NCI-H526 (cell line): ENCODE data around the gene CCDC152.
A peak's percentile ranks its signal among the peaks of the same experiment; 100 is the strongest.
"Not testable (repeated sequence)": the region's sequence is repeated elsewhere in the genome, so short reads cannot be mapped to it uniquely, and the experiment has no call there.

ENCODE experiments used
- DNase-seq, 2 experiments: peaks; one replicate each; lab custom pipeline; 2025; lab: John Stamatoyannopoulos, UW

Gene CCDC152, protein sequence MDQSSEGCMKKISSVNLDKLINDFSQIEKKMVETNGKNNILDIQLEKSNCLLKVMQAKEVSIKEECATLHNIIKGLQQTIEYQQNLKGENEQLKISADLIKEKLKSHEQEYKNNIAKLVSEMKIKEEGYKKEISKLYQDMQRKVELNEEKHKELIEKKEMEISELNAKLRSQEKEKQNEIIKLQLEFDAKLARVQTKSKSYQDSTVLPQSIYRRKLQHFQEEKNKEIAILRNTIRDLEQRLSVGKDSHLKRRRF

DNA sequence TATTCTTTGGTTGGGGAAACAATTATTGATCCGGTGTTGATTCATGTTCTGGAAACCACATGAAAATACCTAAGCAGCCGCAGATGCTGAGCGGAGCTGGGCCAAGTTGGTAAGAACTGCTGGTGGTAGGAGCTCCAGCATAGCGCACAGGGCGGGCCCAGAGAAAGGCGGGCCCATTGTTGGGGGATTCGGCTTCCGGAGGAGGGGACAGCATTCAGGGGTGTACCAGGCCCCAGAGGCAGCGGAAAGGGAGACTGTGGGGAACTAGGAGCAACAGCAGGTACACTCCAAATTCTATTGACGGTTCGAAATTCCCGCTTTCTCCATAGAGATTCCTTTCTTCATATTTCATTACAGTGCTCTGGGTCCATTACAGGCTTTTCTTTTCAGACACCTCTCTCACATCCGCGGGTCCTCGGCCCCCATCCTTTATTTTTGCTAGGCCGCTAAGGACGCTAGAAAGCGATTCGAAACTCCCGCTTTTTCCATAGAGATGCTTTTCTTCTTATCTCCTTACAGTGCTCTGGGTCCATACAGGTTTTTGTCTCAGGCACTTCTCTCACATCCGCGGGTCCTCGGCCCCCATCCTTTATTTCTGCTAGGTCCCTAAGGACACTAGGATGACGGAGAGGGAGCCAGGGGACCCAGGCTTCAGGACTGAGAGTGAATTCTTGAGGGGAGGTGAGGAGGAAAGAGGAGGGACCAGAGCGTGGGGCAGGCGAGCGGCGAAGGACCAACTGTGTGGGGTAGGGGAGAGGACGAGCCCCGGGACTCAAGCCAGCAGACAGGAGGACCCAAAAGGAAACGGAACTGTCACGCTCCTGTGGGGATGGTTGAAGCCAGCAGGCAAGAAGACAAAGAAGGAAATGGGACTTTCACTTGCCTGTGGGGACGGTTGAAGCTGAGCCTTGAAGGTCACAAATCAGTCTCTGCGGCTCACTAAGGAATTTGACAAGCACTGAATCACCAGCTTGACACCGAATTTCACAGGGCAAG, at the start of gene CCDC152:
CCDC152 (plus strand) TSS at position 213 of the 996 bp plus-strand sequence. CDS start 2,304 bp downstream, outside the sequence.
- DNase-seq = no peak

DNA sequence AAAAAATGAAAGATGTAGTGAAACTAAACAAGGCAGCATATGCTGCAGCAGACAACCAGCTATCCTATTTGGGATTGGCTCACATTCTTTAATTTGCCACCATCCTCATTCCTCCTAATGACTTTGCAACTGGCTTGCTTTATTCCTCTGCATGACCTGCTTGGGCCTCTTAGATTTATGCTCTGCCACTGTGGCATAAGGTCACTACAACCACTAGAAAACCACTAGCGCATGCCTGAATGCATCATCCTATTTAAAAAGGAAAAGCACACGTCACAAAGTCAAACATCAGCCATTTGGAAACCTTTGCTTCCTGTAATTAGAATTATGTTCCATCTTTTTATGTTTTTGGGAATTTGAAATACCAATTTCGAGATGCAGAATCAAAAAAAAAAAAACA, 40.8 kb upstream of the CCDC152 start:
- no peak for DNase-seq

DNA sequence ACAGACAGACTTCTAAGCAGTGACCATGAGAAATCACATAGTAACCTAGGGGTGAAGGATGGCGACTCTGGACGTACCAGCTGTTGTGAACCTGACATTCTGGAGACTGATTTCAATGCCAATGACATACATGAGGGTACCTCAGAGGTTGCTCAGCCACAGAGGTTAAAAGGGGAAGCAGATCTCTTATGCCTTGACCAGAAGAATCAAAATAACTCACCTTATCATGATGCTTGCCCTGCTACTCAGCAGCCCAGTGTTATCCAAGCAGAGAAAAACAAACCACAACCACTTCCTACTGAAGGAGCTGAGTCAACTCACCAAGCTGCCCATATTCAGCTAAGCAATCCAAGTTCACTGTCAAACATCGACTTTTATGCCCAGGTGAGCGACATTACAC, 38.0 kb upstream of the CCDC152 start:
- DNase-seq = no peak

DNA sequence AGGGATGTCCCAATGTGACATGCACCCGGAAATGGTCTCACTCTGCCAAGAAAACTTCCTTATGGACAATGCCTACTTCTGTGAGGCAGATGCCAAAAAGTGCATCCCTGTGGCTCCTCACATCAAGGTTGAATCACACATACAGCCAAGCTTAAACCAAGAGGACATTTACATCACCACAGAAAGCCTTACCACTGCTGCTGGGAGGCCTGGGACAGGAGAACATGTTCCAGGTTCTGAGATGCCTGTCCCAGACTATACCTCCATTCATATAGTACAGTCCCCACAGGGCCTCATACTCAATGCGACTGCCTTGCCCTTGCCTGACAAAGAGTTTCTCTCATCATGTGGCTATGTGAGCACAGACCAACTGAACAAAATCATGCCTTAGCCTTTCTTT, 37.6 kb upstream of the CCDC152 start:
- DNase-seq = no peak

DNA sequence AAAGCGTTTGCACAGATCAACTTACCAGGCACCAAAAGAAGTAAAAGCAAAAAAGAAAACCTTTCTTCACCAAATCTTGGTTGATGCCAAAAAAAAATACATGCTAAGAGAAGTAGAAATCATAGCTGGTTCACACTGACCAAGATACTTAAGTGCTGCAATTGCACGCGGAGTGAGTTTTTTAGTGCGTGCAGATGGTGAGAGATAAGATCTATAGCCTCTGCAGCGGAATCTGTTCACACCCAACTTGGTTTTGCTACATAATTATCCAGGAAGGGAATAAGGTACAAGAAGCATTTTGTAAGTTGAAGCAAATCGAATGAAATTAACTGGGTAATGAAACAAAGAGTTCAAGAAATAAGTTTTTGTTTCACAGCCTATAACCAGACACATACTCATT, 36.4 kb upstream of the CCDC152 start:
- no peak for DNase-seq

DNA sequence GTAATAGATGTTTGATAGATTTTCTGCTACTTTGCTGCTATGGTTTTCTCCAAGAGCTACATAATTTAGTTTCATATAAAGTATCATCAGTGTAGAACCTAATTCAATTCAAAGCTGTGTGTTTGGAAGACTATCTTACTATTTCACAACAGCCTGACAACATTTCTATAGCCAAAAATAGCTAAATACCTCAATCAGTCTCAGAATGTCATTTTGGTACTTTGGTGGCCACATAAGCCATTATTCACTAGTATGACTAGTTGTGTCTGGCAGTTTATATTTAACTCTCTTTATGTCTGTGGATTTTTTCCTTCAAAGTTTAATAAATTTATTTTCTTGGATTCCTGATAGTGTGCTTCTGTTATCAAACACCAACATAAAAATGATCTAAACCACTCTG, 35.1 kb upstream of the CCDC152 start:
- no peak for DNase-seq

DNA sequence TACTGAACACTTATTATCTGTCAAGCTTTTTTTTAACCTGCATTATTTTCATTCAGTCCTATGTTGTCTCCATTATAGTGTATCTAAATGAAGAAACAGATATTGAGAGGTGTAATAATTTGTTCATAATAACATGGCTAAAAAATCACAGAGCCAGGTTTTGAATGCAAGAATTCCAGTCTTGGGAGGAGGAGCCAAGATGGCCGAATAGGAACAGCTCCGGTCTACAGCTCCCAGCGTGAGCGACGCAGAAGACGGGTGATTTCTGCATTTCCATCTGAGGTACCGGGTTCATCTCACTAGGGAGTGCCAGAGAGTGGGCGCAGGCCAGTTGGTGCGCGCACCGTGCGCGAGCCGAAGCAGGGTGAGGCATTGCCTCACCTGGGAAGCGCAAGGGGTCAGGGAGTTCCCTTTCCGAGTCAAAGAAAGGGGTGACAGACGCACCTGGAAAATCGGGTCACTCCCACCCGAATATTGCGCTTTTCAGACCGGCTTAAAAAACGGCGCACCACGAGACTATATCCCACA, 22.0 kb upstream of the CCDC152 start:
- DNase-seq = not testable (repeated sequence)

DNA sequence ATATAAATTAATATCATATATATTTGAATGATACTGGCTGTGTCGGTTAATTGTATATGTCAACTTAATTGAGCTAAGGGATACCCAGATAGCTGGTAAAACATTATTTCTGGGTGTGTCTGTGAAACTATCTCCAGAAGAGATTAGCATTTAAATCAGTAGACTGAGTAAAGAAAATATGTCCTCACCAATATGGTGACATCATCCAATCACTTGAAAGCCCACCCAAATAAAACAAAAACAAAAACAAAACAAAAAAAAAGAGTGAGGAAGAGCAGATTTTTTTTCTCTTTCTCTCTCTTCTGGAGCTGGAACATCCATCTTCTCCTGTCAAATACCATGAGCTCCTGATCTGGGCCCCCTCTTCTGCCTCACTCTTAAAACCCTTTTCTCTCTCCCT, 15.7 kb upstream of the CCDC152 start:
- DNase-seq = no peak

DNA sequence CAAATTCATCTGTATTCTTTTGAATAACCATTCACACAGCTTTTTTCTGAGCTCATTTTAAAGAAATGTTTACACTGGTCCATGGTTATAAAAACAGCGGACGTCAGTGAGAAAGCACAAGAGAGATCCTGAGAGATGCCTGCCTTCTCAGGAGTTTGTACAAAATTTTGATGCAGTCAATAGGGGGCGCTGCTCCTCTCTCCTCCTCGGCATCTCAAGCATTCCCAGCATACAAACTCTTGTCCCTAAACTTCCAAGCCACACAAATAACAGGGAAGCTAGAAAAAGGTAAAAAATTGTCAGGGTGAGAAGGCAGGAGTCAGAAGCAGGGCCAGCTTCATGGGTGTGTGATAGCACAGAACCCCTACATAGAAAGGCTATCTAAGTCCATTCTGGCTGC, 11.2 kb upstream of the CCDC152 start:
- DNase-seq = peak in 1 of 2 experiments; percentile 34

DNA sequence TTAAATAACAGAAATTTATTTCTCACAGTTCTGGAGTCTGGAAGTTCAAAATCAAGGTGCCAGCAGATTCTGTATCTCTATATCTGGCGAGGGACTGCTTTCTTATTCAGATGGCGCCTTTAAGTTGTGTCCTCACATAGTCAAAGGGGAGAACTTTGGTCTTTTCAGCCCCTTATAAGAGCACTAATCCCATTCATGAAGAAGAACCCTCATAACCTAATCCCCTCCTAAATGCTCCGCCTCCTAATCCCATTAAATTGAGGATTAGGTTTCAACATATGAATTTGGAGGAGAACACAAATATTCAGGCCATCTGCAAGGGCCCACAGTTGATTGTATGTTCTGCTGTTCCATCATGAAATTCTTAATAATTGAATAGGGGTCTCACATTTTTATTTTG, 10.8 kb upstream of the CCDC152 start:
- DNase-seq = no peak

DNA sequence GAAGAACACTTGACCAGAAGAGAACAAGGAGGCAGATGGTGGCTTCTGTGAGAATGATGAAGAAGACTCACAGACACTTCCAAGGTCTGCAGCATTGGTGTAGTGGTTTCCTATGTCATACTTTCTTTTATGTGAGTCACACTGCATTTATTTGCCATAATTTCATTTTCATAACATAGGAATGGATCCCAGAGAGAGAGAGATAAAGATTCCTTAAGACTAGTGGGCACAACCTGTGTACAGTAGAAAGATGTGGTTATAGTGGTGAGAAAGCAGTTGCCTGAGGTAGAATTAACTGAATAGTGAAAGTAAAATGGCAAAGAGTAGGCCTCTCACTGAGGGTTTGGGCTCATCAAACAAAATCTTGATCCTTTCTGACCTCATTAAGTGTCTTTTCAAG, 7.6 kb upstream of the CCDC152 start:
- DNase-seq = no peak

DNA sequence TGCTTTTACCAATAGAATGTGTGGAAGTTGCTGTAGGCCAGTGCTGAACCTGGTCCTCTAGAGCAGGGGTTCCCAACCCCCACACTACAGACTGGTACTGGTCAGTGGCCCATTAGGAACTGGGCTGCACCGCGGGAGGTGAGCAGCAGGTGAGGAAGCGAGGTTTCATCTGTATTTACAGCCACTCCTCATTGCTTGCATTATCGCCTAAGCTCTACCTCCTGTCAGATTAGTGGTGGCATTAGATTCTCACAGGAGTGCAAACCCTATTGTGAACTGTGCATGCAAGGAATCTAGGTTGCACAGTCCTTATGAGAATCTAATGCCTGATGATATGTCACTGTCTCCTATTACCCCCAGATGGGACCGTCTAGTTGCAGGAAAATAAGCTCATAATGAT, 6.1 kb upstream of the CCDC152 start:
- DNase-seq = no peak

DNA sequence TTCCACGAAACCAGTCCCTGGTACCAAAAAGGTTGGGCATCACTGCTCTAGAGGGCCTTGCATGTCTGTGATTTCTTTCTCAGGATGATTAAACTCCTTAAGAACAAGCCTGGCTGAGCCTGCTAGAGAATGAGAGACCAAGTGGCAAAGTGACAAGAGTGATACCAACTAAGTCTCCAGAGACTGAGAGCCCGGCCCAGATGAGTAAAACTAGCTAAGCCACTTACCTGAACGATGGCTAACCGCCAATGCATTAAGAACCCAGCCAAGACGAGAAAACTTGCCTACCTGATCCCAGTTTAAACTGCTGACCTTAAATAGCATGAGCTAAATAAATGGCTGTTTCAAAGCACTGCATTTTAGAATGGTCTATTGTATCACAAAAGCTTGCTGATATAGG, 5.6 kb upstream of the CCDC152 start:
- no peak for DNase-seq

DNA sequence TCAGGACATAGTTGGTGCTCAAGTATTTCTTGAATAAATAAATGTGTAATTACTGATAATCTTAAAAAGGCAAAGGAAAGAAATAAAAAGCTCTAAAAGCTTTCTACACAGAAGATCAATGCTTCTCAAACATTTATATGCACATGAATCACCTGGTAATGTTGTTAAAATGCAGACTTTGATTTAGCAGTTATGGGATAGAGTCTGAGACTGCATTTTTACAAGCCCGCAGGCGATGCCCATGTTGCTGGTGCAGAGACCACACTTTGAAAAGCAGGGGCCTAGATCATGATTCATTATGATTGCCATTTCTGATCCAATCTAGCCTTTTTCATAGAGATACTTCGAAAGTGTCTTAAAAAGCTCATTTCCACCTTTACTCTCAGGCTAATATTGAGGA, 3.5 kb upstream of the CCDC152 start:
- no peak for DNase-seq

DNA sequence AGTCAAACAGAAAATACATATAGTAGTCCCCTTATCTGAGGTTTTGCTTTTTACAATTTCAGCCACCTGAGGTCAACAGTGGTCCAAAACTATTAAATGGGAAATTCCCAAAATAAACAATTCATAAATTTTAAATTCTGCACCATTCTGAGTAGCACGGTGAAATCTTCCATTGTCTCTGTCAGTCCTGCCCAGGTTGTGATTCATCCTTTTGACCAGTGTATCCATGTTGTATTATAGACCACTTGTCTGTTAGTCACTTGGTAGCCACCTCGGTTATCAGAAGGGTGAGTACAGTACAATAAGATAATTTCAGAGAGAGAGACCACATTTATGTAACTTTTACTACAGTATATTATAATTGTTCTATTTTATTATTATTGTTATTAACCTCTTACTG, 2.8 kb downstream of the CCDC152 start:
- DNase-seq = no peak

DNA sequence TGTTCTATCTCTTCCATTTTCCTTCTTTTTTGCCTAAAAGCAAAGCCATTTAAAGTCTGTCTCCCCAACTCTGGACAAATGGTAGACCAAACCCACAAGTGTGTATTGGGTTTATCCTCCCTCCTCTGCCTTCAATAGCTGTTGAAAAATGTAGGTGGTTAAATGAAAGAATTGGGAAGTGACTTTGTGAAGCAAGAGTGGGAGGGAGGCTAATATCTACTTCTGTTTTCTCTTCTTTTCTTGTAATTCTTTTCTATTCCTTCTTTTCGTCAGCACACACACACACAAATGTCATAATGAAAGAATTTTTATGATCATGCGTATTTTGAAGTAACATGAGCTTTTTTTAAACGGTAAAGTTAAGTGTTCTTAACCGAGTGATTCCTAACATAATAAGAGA, 3.8 kb downstream of the CCDC152 start:
- no peak for DNase-seq

DNA sequence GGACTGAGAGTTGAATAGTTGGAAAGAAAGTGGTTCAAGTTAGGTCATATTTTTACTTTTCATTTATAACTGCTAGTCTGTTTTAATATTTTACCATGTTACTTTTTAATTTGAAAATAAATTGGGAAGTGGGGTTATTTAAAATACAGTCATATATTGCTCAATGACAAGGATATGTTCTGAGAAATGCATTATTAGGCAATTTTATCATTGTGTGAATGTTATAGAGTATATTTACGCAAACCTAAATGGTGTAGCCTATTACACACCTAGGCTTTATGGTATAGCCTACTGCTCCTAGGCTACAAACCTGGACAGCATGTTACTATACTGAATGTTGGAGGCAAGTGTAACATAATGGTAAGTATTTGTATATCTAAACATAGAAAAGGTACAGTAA, 5.2 kb downstream of the CCDC152 start:
- no peak for DNase-seq

DNA sequence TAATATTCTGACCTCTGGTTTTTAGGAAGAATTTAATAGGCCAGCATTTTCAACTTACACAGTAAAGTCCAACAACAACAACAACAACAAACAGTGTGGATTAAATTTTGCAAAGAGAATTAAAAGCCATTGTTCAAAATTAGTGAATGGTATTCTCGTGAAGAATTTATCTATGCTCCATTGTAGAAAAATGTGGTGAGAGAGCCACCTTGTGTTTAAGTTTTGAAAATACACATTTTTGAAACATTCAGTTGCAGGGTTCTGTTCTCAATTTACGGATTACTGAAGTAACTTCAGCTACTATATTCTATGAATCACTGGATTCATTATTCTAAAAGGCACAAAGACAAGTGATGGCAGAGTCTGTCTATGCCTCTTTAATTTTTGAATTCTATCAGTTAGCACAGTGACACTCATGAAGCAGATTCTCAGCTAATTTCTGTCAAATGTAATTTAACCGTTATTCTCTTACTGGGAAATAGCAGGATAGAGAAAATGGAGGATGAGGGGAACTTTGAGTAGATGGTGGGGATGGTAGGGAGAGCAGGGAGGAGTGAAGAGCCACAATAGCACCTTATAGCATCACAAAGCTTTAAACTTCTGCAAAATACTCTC, 11.0 kb downstream of the CCDC152 start:
- DNase-seq = peak; percentile 32 to 47

DNA sequence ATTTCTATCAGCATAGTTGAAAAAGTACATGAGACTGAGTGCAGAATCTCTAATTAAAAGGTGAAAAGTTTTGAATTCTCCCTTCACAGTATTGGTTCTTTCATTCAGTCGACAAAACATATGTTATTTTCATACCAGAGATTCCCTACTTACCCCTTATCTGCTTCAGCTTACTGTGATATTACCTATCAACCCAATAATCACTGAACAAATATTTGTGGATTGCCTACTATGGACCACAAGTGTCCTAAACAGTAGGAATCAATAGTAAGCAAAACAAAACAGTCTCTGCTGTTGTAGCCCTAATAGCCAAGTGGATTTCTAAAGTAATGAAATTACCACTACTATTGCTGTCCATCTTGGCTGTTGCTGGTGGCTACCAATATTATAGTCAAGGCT, 11.5 kb downstream of the CCDC152 start:
- DNase-seq = no peak

DNA sequence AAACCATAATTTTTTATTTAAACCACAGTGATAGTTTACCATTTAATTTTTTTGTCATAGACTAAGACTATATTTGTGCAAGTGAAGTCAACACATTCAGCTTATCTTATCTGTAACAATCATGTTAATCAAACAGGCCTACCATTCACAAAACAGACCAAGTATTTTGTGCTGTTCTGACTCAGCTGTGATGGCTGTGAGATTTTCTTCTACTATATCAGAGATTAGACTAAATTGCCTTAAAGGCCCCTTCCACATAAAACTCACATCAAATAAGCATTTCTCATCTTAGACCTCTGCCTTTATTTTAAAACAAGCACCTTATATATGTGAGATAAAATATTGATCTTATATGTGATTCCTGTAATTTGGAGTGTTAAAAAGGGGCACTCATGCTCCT, 13.4 kb downstream of the CCDC152 start:
- DNase-seq = no peak

DNA sequence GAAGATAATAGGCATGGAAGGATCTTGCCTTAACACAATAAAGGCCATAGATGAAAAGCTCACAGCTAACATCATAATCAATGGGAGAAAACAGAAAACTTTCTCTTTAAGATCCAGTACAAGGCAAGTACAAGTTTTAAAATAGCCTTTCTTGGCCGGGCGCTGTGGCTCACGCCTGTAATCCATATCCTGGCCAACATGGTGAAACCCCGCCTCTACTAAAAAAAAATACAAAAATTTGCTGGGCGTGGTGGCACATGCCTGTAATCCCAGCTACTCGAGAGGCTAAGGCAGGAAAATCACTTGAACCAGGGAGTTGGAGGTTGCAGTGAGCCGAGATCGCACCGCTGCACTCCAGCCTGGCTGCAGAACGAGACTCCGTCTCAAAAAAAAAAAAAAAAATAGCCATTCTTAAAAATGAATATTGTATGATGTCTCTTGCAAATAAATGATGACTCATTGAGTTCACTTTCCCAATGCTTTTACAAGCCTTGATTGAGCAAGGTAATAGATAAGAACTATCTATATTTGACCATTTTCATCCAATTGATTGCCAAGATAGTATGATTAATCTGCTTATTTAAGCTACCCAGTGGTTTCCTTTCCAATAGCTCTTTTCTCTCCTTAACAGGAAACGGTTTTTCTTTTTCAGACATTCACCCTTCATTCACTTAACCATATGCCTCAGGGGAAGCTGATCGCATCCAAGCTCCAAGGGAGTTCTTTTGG, 15.8 kb downstream of the CCDC152 start:
- no peak for DNase-seq

DNA sequence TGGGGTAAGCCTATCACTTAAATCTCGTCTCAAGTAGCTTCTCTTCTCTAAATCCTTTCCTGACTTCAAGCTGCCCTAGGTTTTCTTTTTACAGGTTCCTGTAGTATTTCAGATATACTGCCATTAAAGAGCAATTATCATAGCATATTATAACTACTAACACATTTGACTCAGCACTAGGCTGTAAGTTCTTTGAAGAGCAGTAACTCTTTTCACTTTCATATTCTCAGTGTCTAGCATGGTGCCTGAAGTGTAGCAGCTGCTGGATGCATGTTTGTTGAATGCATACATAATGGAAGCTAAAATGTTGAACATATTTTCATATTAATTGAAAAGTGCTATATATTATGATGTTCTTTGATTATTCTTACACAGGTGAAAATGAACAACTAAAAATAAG, 22.5 kb downstream of the CCDC152 start:
- no peak for DNase-seq
